DOHH2 (cell line): ENCODE data around the gene NPLOC4.

Source experiments
- H3F3A ChIP-seq: fragments of 200-600 bp; sonication (generic), shearing (Covaris generic); 2 replicates; pipeline ENCODE4 v1.6.0; 2016; ENCODE audit warnings: antibody characterized with exemption, mild to moderate bottlenecking; ENCODE audit not compliant: control insufficient read depth, insufficient read depth
- H3K27ac ChIP-seq: fragments of 200-600 bp; sonication (generic); 2 replicates; pipeline ENCODE4 v1.5.1; 2014; ENCODE audit warnings: low read depth, mild to moderate bottlenecking, low read length, moderate library complexity
- H3K27me3 ChIP-seq: fragments of 200-600 bp; sonication (generic); 2 replicates; pipeline ENCODE4 v1.6.1; 2014; ENCODE audit warnings: mild to moderate bottlenecking, low read length, mixed read lengths; ENCODE audit not compliant: control insufficient read depth
- H3K36me3 ChIP-seq: fragments of 200-600 bp; sonication (generic); 2 replicates; pipeline ENCODE4 v1.6.1; 2014; ENCODE audit warnings: mild to moderate bottlenecking, low read length, moderate library complexity, mixed read lengths; ENCODE audit not compliant: control insufficient read depth
- H3K4me1 ChIP-seq: fragments of 200-600 bp; sonication (generic); 2 replicates; pipeline ENCODE4 v1.6.1; 2014; ENCODE audit warnings: mild to moderate bottlenecking, low read length, mixed read lengths; ENCODE audit not compliant: control insufficient read depth
- H3K4me2 ChIP-seq: fragments of 200-600 bp; sonication (generic); 2 replicates; pipeline ENCODE4 v1.6.0; 2014; ENCODE audit warnings: mild to moderate bottlenecking, low read length, moderate library complexity
- H3K4me3 ChIP-seq: fragments of 200-600 bp; sonication (generic); 2 replicates; pipeline ENCODE4 v1.5.1; 2014; ENCODE audit warnings: mild to moderate bottlenecking, low read length, mixed read lengths
- H3K79me2 ChIP-seq: fragments of 200-600 bp; sonication (generic); 2 replicates; pipeline ENCODE4 v1.6.1; 2014; ENCODE audit warnings: mild to moderate bottlenecking, low read length, mixed read lengths; ENCODE audit not compliant: control insufficient read depth
- H3K9me2 ChIP-seq: fragments of 200-600 bp; sonication (generic); replicated peaks from 2 replicates; pipeline ENCODE4 v1.6.1; 2014; ENCODE audit warnings: mild to moderate bottlenecking, low read length, mixed read lengths; ENCODE audit not compliant: control insufficient read depth
- H3K9me3 ChIP-seq: fragments of 200-600 bp; sonication (generic); 2 replicates; pipeline ENCODE4 v1.6.1; 2014; ENCODE audit warnings: antibody characterized with exemption, low read length, mixed read lengths; ENCODE audit not compliant: control insufficient read depth, insufficient read depth
- H4K20me1 ChIP-seq: fragments of 200-600 bp; sonication (generic); 2 replicates; pipeline ENCODE4 v1.6.0; 2014; ENCODE audit warnings: low read depth, mild to moderate bottlenecking, antibody characterized with exemption, low read length, moderate library complexity; ENCODE audit not compliant: control insufficient read depth, insufficient read depth
- EZH2phosphoT487 ChIP-seq: fragments of 200-600 bp; sonication (generic); IDR thresholded peaks from 2 replicates; pipeline ENCODE4 v1.6.1; 2017; ENCODE audit warnings: borderline replicate concordance, mild to moderate bottlenecking, antibody characterized with exemption, low read length, moderate library complexity, mixed read lengths
- TF ChIP-seq, protein P1 (sequence below): fragments of 200-600 bp; sonication (generic); IDR thresholded peaks from one replicate; pipeline ENCODE4 v1.5.1; 2014; ENCODE audit warnings: antibody characterized with exemption, mild to moderate bottlenecking, low read depth, low read length; ENCODE audit not compliant: poor library complexity, severe bottlenecking

NPLOC4 gene

DNA sequence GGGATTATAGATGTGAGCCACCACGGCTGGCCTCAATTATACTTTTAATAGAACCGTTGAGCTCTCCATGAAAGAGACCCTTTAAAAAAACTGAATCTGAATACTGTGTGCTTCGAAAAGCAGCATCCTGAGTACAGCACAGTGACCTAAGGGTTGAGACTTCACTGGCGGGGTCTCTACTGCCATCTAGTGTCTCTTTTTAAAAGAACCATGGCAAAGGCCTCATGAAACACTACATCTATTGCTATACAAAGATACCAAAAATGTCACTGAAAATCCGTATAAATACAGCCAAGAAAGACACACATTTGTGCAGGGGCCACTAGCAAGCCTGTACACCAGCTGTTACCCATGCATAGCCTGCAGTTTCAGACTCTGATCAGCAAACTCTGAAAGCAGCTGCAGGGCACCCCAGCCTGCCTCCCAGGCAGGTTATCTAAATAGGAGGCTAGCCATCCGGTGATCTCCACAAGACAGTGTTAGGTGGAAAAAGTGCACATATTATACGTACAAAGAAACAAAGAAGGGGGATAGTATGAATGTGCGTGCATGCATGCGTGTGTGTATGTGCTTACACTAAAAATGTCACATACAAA is 35.3 kb downstream of the NPLOC4 start:
- no peaks in the 10 kb centered on the region for H3K9me3 ChIP-seq
- H3K27ac ChIP-seq, result no peak overlapping the region
- no peaks in the 10 kb centered on the region for H3K9me2 ChIP-seq
- H3K27me3 ChIP-seq, result no peaks in the 10 kb centered on the region
- H3F3A ChIP-seq, result peaks cover 24% of the 10 kb centered on the region
- H3K4me2 ChIP-seq, result no peak overlapping the region
- TF ChIP-seq, protein P1, sequence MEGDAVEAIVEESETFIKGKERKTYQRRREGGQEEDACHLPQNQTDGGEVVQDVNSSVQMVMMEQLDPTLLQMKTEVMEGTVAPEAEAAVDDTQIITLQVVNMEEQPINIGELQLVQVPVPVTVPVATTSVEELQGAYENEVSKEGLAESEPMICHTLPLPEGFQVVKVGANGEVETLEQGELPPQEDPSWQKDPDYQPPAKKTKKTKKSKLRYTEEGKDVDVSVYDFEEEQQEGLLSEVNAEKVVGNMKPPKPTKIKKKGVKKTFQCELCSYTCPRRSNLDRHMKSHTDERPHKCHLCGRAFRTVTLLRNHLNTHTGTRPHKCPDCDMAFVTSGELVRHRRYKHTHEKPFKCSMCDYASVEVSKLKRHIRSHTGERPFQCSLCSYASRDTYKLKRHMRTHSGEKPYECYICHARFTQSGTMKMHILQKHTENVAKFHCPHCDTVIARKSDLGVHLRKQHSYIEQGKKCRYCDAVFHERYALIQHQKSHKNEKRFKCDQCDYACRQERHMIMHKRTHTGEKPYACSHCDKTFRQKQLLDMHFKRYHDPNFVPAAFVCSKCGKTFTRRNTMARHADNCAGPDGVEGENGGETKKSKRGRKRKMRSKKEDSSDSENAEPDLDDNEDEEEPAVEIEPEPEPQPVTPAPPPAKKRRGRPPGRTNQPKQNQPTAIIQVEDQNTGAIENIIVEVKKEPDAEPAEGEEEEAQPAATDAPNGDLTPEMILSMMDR, result peak; percentile 87
- TF ChIP-seq EZH2phosphoT487, result no peak
- H3K36me3 ChIP-seq, result peaks cover 66% of the 10 kb centered on the region
- no peak overlapping the region for H3K4me3 ChIP-seq
- peaks cover 32% of the 10 kb centered on the region for H3K4me1 ChIP-seq
- peaks cover 8% of the 10 kb centered on the region; the same call in 1 of the 2 replicates for H4K20me1 ChIP-seq
- H3K79me2 ChIP-seq, result peaks cover 23% of the 10 kb centered on the region

DNA sequence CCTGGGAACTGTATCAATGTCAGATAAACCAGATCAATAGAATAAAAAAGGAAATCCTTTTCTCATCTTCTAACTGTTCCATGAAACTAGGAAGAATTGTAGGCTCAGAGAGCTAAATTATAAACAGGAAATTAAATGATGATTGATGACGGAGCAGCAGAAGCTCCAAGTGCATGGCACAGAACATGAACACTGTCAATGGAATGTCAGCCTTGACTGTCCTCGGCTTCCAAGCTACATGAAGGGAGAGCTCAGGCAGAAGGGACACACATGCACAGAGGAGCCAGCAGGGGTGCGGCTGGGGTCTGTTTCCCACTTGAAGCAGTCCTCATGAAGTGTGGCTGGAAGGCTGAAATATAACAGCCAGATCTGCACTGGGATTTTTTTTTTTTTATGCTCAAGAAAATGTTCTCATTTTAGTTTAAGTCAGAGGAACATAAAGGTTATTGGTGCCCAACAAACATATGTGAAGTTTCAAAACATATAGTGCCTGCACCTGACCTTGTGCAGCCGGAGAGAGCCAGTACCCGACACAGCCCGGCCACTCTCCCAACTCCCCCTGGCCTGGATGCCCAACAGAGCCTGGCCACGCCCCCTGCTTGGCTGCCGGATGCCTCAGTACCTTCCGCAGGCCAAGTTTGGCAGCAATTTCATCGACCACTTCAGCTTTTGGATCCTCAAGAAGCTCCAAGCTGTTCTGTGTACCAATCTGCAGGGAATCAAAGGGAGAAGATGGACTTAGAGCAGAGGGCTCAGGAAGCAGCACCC is 37.0 kb downstream of the NPLOC4 start:
- Histone ChIP-seq H3K9me3 (no peaks in the 10 kb centered on the region), H3K4me2 (no peak overlapping the region), H3K4me1 (peaks cover 32% of the 10 kb centered on the region), H3K36me3 (peaks cover 73% of the 10 kb centered on the region), H3K27ac (no peak overlapping the region), H3K9me2 (no peaks in the 10 kb centered on the region), H3K27me3 (no peaks in the 10 kb centered on the region), H3K79me2 (peaks cover 23% of the 10 kb centered on the region), H3K4me3 (no peak overlapping the region), H4K20me1 (peaks cover 8% of the 10 kb centered on the region; the same call in 1 of the 2 replicates), H3F3A (peaks cover 24% of the 10 kb centered on the region)
- TF ChIP-seq EZH2phosphoT487, result no peak
- TF ChIP-seq, protein P1, result no peak

DNA sequence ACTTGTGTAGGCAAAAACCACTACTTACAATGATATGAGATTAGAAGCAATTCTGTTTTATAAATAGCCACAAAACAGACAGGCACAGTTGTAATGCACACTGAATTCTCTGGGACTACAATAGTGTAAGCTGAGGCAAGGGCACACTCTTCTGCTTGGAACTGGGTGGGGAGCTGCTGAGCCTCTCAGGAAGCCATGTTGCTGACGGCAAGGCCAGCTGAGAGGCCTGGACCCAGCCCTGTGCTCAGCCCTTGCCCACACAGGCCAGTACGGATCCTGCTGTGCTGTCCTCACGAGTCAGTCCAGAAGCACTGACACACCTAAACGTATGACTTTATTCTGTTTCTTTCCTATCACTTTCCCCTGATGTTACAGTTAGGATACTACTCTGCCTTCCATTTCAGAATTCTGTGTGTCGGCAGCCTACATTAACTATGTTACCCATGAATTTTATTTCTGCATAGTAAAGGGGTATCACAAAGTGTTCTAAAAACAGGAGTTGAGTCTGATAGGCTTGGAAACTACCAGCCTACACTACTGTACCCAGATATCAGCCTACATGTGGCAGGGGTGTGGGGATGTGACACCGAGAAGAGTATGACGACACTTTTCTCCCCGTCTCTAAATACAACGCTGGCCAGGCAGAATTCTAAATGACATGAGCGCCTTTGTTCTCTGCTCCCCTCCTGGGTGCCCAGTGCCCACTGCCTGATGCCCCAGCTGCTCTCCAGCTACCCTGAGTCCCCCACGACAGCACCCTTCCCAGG is 43.6 kb downstream of the NPLOC4 start:
- Histone ChIP-seq H3K9me3 (no peaks in the 10 kb centered on the region), H3K27ac (no peak overlapping the region), H3K4me3 (no peak overlapping the region), H4K20me1 (peaks cover 3% of the 10 kb centered on the region; the same call in 1 of the 2 replicates), H3K9me2 (no peaks in the 10 kb centered on the region), H3K79me2 (peaks cover 3% of the 10 kb centered on the region), H3K4me2 (no peak overlapping the region), H3F3A (peaks cover 3% of the 10 kb centered on the region; the same call in 1 of the 2 replicates), H3K27me3 (no peaks in the 10 kb centered on the region), H3K36me3 (peaks cover 81% of the 10 kb centered on the region), H3K4me1 (peaks cover 6% of the 10 kb centered on the region)
- TF ChIP-seq EZH2phosphoT487, result no peak
- TF ChIP-seq, protein P1, result no peak
